ENCODE measurements around the gene PDIA5. TPM values are rescaled to one million over a fixed set of nuclear protein-coding genes. Genes with fewer than 3 reads are reported as not detected.
"Not testable (repeated sequence)": the region's sequence is repeated elsewhere in the genome, so short reads cannot be mapped to it uniquely, and the experiment has no call there.

Gene PDIA5
- polyA plus RNA-seq, 1 donor from 2014 or later: 1.4 TPM

DNA sequence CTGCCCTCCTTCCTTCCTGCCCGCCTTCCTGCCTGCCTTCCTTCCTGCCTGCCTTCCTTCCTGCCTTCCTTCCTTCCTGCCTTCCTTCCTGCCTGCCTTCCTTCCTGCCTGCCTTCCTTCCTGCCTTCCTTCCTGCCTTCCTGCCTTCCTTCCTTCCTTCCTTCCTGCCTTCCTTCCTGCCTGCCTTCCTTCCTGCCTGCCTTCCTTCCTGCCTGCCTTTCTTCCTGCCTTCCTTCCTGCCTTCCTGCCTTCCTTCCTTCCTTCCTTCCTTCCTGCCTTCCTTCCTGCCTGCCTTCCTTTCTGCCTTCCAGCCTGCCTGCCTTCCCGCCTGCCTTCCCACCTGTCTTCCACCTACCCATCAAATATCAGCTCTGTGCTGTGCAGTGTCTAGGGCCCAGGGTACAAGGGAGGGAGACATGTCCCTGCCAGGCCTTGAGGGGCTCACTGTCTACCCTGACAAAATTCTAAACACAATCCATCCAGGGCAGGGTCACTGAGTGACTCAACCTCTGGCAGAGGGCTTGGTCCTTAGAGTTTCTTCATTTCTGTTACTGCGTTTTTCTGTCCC lies 85.1 kb downstream of the PDIA5 start:
- not testable (repeated sequence) for H3K9me2 ChIP-seq (ENCODE audit: insufficient read depth, low read length); H3K79me2 ChIP-seq (replicated peaks; ENCODE audit: insufficient read depth, low read length); H3K4me3 ChIP-seq (ENCODE audit: low read length); H4K20me1 ChIP-seq (ENCODE audit: insufficient read depth); H3F3A ChIP-seq (ENCODE audit: insufficient read depth, low read length, poor library complexity, severe bottlenecking); H3K9ac ChIP-seq (ENCODE audit: low read length); H3K36me3 ChIP-seq (ENCODE audit: insufficient read depth, low read length); H3K27me3 ChIP-seq (ENCODE audit: insufficient read depth, low read depth, low read length); H3K9me3 ChIP-seq (ENCODE audit: low read length); H3K27ac ChIP-seq (ENCODE audit: low read length); H3K4me2 ChIP-seq (ENCODE audit: low read length); H2AFZ ChIP-seq (ENCODE audit: low read depth, low read length)

DNA sequence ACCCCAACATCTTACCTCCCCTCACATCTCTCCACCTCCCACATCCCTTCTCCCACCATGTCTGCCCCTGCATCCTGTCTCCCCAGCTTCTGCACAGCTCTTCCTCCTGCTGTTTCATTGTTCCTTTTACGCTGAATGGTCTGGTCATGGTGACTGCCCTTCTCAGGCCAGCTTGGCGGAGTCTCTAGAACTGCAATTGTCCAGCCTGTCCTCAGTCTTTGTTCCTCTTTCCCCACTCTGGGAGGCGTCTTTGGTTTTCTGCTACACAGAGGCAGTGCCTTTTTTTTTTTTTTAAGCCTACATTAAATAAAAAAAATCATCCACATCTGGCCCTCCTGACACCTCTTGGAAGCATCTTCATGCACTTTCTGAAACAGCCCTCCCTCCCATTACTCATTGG lies 85.9 kb downstream of the PDIA5 start:
- Histone ChIP-seq H3K36me3 (ENCODE audit: insufficient read depth, low read length) (no peaks in the 10 kb centered on the region), H3K4me2 (ENCODE audit: low read length) (no peak overlapping the region)

More for the DNA sequence above, 85.9 kb downstream of the PDIA5 start:
- H3K27ac ChIP-seq (ENCODE audit: low read length): no peak overlapping the region
- no peaks in the 10 kb centered on the region for H3K9me2 ChIP-seq (ENCODE audit: insufficient read depth, low read length)
- no peak overlapping the region for H2AFZ ChIP-seq (ENCODE audit: low read depth, low read length)
- TF ChIP-seq EZH2 (IDR thresholded peaks at IDR 0.05; ENCODE audit: borderline replicate concordance, insufficient read depth, low read length, poor library complexity, severe bottlenecking) (no peak), SMC3 (conservative IDR thresholded peaks at IDR 0.05; ENCODE audit: poor library complexity) (no peak), MXI1 (conservative IDR thresholded peaks at IDR 0.05; ENCODE audit: poor library complexity, severe bottlenecking) (no peak), RAD21 (conservative IDR thresholded peaks at IDR 0.05) (no peak), TAF1 (IDR thresholded peaks at IDR 0.05; ENCODE audit: low read depth) (no peak), POLR2AphosphoS5 (IDR thresholded peaks at IDR 0.05) (no peak), EP300 (conservative IDR thresholded peaks at IDR 0.05; ENCODE audit: poor library complexity, severe bottlenecking) (no peak)
- TF ChIP-seq, protein P1, sequence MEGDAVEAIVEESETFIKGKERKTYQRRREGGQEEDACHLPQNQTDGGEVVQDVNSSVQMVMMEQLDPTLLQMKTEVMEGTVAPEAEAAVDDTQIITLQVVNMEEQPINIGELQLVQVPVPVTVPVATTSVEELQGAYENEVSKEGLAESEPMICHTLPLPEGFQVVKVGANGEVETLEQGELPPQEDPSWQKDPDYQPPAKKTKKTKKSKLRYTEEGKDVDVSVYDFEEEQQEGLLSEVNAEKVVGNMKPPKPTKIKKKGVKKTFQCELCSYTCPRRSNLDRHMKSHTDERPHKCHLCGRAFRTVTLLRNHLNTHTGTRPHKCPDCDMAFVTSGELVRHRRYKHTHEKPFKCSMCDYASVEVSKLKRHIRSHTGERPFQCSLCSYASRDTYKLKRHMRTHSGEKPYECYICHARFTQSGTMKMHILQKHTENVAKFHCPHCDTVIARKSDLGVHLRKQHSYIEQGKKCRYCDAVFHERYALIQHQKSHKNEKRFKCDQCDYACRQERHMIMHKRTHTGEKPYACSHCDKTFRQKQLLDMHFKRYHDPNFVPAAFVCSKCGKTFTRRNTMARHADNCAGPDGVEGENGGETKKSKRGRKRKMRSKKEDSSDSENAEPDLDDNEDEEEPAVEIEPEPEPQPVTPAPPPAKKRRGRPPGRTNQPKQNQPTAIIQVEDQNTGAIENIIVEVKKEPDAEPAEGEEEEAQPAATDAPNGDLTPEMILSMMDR (IDR thresholded peaks at IDR 0.05; ENCODE audit: poor library complexity, severe bottlenecking): no peak
- TF ChIP-seq, protein P2, sequence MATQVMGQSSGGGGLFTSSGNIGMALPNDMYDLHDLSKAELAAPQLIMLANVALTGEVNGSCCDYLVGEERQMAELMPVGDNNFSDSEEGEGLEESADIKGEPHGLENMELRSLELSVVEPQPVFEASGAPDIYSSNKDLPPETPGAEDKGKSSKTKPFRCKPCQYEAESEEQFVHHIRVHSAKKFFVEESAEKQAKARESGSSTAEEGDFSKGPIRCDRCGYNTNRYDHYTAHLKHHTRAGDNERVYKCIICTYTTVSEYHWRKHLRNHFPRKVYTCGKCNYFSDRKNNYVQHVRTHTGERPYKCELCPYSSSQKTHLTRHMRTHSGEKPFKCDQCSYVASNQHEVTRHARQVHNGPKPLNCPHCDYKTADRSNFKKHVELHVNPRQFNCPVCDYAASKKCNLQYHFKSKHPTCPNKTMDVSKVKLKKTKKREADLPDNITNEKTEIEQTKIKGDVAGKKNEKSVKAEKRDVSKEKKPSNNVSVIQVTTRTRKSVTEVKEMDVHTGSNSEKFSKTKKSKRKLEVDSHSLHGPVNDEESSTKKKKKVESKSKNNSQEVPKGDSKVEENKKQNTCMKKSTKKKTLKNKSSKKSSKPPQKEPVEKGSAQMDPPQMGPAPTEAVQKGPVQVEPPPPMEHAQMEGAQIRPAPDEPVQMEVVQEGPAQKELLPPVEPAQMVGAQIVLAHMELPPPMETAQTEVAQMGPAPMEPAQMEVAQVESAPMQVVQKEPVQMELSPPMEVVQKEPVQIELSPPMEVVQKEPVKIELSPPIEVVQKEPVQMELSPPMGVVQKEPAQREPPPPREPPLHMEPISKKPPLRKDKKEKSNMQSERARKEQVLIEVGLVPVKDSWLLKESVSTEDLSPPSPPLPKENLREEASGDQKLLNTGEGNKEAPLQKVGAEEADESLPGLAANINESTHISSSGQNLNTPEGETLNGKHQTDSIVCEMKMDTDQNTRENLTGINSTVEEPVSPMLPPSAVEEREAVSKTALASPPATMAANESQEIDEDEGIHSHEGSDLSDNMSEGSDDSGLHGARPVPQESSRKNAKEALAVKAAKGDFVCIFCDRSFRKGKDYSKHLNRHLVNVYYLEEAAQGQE (IDR thresholded peaks at IDR 0.05; ENCODE audit: borderline replicate concordance): no peak
- no peaks in the 10 kb centered on the region for H3K27me3 ChIP-seq (ENCODE audit: insufficient read depth, low read depth, low read length)
- no peaks in the 10 kb centered on the region for H3K79me2 ChIP-seq (replicated peaks; ENCODE audit: insufficient read depth, low read length)
- H3K9ac ChIP-seq (ENCODE audit: low read length): no peak overlapping the region
- no peaks in the 10 kb centered on the region for H3K9me3 ChIP-seq (ENCODE audit: low read length)
- no peaks in the 10 kb centered on the region for H4K20me1 ChIP-seq (ENCODE audit: insufficient read depth)
- no peak overlapping the region for H3K4me3 ChIP-seq (ENCODE audit: low read length)
- no peaks in the 10 kb centered on the region for H3F3A ChIP-seq (ENCODE audit: insufficient read depth, low read length, poor library complexity, severe bottlenecking)
